Activated naive CD8-positive, alpha-beta T cell treated with anti-CD3 and anti-CD28 coated beads for 36 hours (primary cell): ENCODE measurements around the gene DUSP16. TPM values are rescaled to one million over a fixed set of nuclear protein-coding genes. Genes with fewer than 3 reads are reported as not detected.

Source experiments
- DNase-seq: peaks from one replicate; pipeline ENCODE4 v3.0.0; 2021
- H3K27ac Mint-ChIP-seq: one replicate; pipeline ENCODE4 v1.8.0; 2022; ENCODE audit warnings: mild to moderate bottlenecking, moderate library complexity, mixed read lengths
- H3K27me3 Mint-ChIP-seq: one replicate; pipeline ENCODE4 v1.8.0; 2022; ENCODE audit warnings: mild to moderate bottlenecking, mixed read lengths
- H3K36me3 Mint-ChIP-seq: one replicate; pipeline ENCODE4 v1.8.0; 2021; ENCODE audit warnings: mild to moderate bottlenecking, mixed read lengths
- H3K4me1 Mint-ChIP-seq: one replicate; pipeline ENCODE4 v1.8.0; 2021; ENCODE audit warnings: mixed read lengths
- H3K4me3 Mint-ChIP-seq: one replicate; pipeline ENCODE4 v1.8.0; 2022; ENCODE audit warnings: mild to moderate bottlenecking, moderate library complexity, mixed read lengths
- H3K9me3 Mint-ChIP-seq: one replicate; pipeline ENCODE4 v1.8.0; 2022; ENCODE audit warnings: mixed read lengths
- total RNA-seq, 2 experiments: library from RNA; stranded (reverse); gene quantifications; one replicate each; pipeline ENCODE4 v1.2.3, GENCODE V29; 2021

The DUSP16 gene
- total RNA-seq, 2 experiments from 2014 or later = 21.6 to 24.4 TPM

DNA sequence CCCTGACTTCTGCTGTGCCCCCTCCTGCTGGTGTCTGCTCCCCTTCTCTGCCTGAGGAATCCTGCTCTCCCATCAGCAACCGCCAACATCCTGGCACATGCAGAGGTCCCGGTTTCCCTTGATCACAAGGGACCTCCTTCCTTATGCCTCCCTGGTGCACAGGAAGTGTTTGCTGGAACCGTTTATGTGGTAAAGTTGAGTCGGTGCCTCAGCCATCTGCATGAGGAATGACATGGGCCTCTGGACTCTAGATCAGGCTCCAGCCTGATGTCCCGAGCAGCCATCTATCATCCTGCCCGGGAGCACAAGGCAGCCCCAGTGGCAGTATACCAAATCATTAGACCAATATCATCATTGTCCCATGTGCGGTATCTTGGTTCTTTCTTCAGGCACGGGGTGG is 115.4 kb downstream of the DUSP16 start:
- H3K4me3 Mint-ChIP-seq = no peak overlapping the region
- no peaks in the 10 kb centered on the region for H3K9me3 Mint-ChIP-seq
- peaks cover 9% of the 10 kb centered on the region for H3K36me3 Mint-ChIP-seq
- H3K27ac Mint-ChIP-seq = no peak overlapping the region
- no peak for DNase-seq
- peaks cover 26% of the 10 kb centered on the region for H3K4me1 Mint-ChIP-seq
- H3K27me3 Mint-ChIP-seq = no peaks in the 10 kb centered on the region

DNA sequence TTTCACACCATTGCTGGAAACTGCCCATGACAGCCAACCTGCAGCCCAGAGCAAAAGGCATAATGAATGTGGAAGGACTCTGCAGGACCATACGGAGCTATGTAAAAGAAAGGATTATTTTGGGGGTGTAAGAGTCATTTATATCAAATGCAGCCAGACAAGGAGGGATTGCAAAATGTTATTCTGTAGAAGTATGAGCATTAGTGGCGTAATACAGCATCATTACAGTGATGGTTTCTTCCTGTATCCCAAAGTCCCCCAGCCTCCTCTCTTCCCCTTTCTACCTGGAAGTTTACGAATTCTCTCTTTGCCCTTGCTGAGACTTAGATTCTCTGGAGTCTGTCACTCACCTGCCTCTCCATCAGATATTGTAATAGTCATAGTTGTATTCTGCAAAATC is 115.9 kb downstream of the DUSP16 start:
- Mint-ChIP-seq H3K4me3 (no peak overlapping the region), H3K4me1 (peaks cover 30% of the 10 kb centered on the region), H3K27me3 (no peaks in the 10 kb centered on the region), H3K9me3 (no peaks in the 10 kb centered on the region), H3K36me3 (peaks cover 11% of the 10 kb centered on the region), H3K27ac (no peak overlapping the region)
- no peak for DNase-seq

DNA sequence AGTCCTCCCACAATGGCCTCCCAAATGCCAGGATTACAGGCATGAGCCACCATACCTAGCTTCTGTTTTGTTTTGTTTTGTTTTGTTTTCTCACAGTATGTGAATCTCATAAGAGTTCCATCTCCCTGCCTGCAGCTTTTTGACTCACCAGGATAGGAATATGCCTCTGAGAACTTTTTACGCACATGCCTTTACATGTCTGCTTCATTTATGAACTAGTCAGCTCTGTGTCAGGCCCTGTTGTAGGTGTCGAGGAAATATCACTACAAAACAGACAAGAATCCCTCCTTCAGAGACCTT is 116.8 kb downstream of the DUSP16 start:
- Mint-ChIP-seq H3K27ac (no peak overlapping the region), H3K9me3 (no peaks in the 10 kb centered on the region), H3K4me1 (peaks cover 40% of the 10 kb centered on the region), H3K27me3 (no peaks in the 10 kb centered on the region), H3K4me3 (no peak overlapping the region), H3K36me3 (peaks cover 12% of the 10 kb centered on the region)
- no peak for DNase-seq

DNA sequence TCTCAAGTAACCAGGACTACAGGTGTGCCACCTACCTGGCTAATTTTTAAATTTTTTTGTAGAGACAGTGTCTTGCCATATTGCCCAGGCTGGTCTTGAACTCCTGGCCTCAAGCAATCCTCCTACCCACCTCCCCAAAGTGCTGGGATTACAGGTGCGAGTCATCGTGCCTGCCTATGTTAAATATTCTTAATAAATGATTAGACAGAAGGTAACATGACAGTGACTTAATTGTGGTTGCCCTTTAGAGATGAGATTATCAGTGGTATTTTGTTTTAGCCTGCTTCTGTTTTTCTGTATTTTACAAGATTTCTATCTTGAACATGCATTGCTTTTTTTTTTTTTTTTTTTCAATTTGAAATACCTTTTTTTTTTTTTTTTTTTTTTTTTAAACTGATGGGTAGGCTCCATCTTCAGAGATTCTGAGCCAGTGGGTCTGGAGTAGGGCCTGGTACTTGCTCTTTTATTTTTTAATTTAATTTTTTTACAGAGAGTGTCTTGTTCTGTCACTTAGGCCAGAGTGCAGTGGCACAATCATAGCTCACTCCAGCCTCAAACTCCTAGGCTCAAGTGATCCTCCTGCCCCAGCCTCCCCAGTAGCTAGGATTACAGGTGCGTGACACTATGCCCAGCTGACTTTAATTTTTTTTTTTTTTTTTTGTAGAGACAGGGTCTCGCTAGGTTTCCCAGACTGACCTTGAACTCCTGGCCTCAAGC is 117.3 kb downstream of the DUSP16 start:
- H3K27ac Mint-ChIP-seq = no peak overlapping the region
- no peak overlapping the region for H3K4me3 Mint-ChIP-seq
- no peaks in the 10 kb centered on the region for H3K9me3 Mint-ChIP-seq
- H3K4me1 Mint-ChIP-seq = peaks cover 45% of the 10 kb centered on the region
- H3K27me3 Mint-ChIP-seq = no peaks in the 10 kb centered on the region
- H3K36me3 Mint-ChIP-seq = peaks cover 17% of the 10 kb centered on the region
- DNase-seq = no peak

DNA sequence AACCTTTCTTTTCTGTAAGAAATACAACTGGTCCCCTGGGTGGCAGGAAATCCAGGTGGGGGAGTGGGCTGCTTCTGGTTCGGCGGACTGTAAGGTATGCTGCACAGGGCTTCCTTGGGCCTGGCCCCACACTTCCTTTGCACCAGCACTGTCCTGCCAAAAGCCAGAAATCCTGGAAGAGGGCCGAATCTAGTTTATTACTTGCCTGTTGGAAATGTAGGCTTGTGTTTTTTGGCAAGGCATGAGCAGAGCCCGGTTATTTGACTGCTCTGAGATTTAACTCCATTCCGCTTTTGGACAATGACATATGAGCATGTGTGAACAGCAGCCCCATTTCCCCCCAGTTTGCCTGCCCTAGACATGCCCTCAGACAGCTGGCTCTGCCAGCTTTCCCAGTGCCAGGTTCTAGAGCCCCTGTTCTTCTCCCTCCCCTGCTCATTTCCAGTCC is 119.2 kb downstream of the DUSP16 start:
- Mint-ChIP-seq H3K9me3 (no peaks in the 10 kb centered on the region), H3K36me3 (peaks cover 26% of the 10 kb centered on the region), H3K4me3 (no peak overlapping the region), H3K4me1 (peaks cover 56% of the 10 kb centered on the region), H3K27me3 (no peaks in the 10 kb centered on the region), H3K27ac (peak overlapping the region; percentile 93)
- no peak for DNase-seq

DNA sequence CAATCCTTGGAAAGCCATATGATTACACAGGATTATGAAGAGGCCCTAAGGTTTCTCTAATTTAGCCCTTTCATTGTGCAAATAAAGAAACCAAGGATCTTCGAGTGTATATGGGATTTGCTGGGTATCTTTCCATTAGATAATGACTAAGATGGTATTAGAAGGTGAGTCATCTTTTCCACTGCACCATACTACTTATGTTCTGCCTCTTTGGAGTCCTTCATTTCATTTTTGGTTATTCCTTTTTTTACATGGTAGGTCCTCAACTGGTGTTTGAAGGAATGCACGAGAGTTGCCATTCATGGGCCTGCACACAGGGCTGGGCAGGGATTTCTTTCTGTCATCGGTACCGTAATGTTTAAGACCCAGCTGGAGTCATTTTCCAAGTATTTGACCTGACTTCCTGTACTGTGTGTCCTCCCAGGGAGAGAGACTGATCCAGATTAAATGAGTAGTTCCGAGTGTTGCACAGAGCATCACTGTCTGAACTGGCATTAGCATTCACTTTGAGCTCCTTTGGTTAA is 120.1 kb downstream of the DUSP16 start:
- no peaks in the 10 kb centered on the region for H3K27me3 Mint-ChIP-seq
- peaks cover 33% of the 10 kb centered on the region for H3K36me3 Mint-ChIP-seq
- peak overlapping the region; percentile 93 for H3K27ac Mint-ChIP-seq
- peak overlapping the region; percentile 36 for H3K4me3 Mint-ChIP-seq
- H3K4me1 Mint-ChIP-seq = peaks cover 56% of the 10 kb centered on the region
- no peak for DNase-seq
- no peaks in the 10 kb centered on the region for H3K9me3 Mint-ChIP-seq

DNA sequence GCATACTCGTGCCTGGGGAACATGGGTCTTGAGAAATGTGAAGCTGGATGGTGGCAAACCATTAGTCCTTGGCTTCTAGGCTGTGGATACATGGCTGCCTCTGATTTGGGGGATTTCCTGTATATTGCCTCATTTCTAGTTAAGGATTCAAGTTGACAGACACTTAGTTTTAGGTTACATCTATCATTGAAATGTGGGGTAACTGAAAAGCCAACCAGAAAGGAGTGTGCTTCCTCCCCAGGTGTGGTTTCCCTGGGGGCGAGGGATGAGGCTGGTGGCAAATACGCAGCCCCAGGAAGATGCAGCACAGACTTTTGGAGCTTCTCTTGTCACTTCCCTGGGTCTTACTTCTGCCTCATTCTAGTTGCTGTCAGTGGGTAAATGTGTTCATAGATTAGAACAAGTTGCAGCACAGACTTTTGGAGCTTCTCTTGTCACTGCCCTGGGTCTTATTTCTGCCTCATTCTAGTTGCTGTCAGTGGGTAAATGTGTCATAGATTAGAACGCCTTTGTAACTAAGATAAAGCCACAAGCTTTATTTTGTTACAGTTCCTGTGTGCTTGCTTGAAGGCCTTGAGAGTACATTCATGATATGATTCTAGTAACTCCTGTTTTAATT is 120.7 kb downstream of the DUSP16 start:
- H3K4me3 Mint-ChIP-seq = peak overlapping the region; percentile 36

DNA sequence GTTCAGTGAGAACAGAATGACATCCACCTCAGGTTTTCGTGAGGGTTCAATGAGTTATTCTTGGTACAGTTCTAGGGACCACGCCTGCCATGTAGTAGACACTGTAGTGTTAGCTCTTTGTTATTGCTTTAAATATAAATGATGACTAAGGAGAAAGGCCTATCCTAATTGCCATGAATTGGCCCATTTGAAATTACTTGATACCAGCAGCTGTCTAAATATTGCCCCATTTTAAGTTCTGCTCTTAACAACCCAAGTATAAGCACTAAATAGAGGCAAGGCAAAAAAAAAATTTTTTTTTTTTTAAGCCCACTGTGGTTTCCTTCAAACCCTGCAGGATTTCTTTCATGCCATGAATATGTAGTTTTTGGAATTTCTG is 121.2 kb downstream of the DUSP16 start:
- Mint-ChIP-seq H3K4me1 (peaks cover 61% of the 10 kb centered on the region), H3K4me3 (no peak overlapping the region), H3K27ac (peak overlapping the region; percentile 93), H3K36me3 (peaks cover 41% of the 10 kb centered on the region), H3K9me3 (peaks cover 7% of the 10 kb centered on the region), H3K27me3 (no peaks in the 10 kb centered on the region)
- no peak for DNase-seq

More for the DNA sequence above, 120.7 kb downstream of the DUSP16 start:
- peak; percentile 53 for DNase-seq
- H3K9me3 Mint-ChIP-seq = peaks cover 5% of the 10 kb centered on the region
- no peaks in the 10 kb centered on the region for H3K27me3 Mint-ChIP-seq
- H3K4me1 Mint-ChIP-seq = peaks cover 60% of the 10 kb centered on the region
- H3K27ac Mint-ChIP-seq = peak overlapping the region; percentile 93
- peaks cover 38% of the 10 kb centered on the region for H3K36me3 Mint-ChIP-seq

DNA sequence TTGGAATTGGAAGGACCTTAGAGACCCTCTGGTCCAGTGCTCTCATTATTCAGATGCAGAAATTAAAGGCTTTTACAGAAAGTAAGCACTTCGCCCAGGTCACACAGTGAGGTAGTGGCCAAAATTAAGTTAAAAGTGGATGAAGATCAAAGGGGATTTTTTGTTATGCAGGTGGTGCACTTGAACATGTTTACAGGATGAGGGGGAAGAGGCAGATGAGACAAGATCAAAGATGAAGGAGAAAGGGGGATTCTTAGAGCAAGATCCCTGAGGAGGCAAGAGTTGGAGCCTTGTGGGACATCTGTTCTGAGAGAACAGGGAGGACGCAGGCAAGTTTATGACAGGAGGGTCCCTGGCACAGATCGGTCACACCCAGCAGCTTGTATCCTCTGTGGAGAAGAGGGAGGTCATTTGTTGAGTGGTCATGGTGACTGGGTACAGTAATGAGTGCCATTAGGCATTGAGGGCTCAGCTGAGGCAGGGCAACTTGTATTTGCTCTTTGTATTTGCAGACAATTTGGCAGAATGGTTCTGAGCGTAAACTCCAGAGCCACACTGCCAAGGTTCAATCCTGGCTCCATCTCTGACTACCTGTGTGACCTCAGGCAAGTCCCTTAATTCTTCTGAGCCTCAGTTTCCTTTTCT is 121.8 kb downstream of the DUSP16 start:
- DNase-seq = no peak
- peaks cover 59% of the 10 kb centered on the region for H3K4me1 Mint-ChIP-seq
- no peak overlapping the region for H3K4me3 Mint-ChIP-seq
- H3K9me3 Mint-ChIP-seq = peaks cover 7% of the 10 kb centered on the region
- H3K36me3 Mint-ChIP-seq = peaks cover 46% of the 10 kb centered on the region
- H3K27ac Mint-ChIP-seq = peak overlapping the region; percentile 93
- H3K27me3 Mint-ChIP-seq = no peaks in the 10 kb centered on the region

DNA sequence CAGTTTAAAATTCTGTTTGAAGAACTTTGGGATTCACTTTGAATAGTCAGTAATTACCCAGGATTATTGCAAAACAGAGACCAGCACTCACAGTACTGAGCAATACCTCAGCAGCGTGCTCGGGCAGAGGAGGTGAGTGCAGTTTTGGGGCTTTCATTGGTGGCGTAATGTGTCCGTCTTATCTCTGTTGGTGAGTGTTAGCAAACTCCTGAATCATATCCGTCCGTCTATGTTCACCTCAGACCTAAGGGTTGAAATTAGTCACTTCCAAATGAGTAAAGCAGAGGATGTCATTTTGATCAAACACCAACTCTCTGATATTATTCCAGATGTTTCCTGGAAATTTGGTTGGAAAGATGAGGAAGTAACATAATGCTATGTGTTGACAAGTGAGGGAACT is 123.0 kb downstream of the DUSP16 start:
- Mint-ChIP-seq H3K27ac (peak overlapping the region; percentile 93), H3K4me3 (no peak overlapping the region), H3K27me3 (no peaks in the 10 kb centered on the region), H3K36me3 (peaks cover 51% of the 10 kb centered on the region), H3K4me1 (peaks cover 58% of the 10 kb centered on the region), H3K9me3 (peaks cover 7% of the 10 kb centered on the region)
- DNase-seq = peak; percentile 22

DNA sequence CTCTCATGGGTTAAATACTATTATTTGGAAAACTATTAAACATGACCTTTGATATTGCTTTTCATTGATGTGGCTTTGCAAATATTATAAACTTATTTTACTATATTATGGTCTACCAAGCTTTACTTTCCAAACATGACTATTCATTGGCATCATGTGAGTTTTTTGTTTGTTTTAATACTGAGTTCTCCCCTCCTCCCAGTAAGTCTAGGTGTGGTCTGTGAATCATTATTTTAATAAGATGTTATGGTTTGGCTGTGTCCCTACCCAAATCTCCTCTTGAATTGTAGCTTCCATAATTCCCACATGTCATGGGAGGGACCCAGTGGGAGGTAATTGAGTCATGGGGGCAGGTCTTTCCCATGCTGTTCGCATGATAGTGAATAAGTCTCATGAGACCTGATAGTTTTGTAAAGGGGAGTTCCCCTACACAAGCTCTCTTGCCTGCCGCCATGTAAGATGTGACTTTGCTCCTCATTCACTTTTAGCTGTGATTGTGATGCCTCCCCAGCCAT is 125.8 kb downstream of the DUSP16 start:
- Mint-ChIP-seq H3K4me3 (no peak overlapping the region), H3K4me1 (peaks cover 40% of the 10 kb centered on the region), H3K9me3 (peaks cover 7% of the 10 kb centered on the region), H3K27ac (no peak overlapping the region), H3K36me3 (peaks cover 44% of the 10 kb centered on the region), H3K27me3 (no peaks in the 10 kb centered on the region)
- DNase-seq = no peak

DNA sequence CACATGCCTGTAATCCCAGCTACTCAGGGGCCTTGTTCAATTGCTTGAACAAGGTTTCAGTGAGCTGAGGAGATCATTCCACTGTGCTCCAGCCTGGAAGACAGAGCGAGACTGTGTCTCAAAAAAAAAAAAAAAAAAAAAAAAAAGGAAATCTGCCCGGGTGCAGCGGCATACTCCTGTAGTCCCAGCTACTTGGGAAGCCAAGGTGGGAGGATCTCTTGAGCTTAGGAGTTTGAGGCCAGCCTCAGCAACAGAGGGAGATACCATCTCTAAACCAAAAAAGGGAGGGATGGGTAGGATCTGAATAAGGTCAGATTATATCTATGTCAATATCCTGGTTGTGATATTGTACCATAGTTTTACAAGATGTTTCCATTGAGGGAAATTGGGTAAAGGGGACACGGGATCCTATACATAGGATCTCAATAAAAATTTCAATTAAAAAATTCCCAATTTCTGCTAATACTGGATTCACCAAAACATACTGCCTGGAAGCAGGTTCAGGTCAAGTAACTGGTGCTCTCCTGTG is 129.4 kb downstream of the DUSP16 start:
- Mint-ChIP-seq H3K4me3 (no peak overlapping the region), H3K27me3 (no peaks in the 10 kb centered on the region), H3K27ac (no peak overlapping the region), H3K9me3 (peaks cover 7% of the 10 kb centered on the region), H3K4me1 (peaks cover 23% of the 10 kb centered on the region), H3K36me3 (peaks cover 27% of the 10 kb centered on the region)
- DNase-seq = no peak

DNA sequence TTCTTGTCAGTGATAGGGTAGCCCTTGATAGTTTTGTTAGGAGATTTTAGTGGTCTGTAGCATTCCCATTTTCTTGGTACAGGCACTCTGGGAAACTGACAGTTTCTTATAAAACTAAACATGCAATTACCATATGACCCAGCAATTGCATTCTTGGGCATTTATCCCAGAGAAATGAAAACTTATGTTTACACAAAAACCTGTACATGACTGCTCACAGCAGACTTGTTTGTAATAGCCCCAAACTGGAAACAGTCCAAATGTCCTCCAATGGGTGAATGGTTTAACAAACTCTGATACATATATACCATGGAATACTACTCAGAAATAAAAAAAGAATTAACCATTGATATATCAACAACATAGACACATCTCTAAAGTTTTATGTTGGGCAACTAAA is 130.3 kb downstream of the DUSP16 start:
- no peak overlapping the region for H3K4me3 Mint-ChIP-seq
- H3K27me3 Mint-ChIP-seq = no peaks in the 10 kb centered on the region
- peaks cover 19% of the 10 kb centered on the region for H3K36me3 Mint-ChIP-seq
- H3K4me1 Mint-ChIP-seq = peaks cover 27% of the 10 kb centered on the region
- H3K9me3 Mint-ChIP-seq = peaks cover 6% of the 10 kb centered on the region
- H3K27ac Mint-ChIP-seq = no peak overlapping the region
- DNase-seq = no peak

DNA sequence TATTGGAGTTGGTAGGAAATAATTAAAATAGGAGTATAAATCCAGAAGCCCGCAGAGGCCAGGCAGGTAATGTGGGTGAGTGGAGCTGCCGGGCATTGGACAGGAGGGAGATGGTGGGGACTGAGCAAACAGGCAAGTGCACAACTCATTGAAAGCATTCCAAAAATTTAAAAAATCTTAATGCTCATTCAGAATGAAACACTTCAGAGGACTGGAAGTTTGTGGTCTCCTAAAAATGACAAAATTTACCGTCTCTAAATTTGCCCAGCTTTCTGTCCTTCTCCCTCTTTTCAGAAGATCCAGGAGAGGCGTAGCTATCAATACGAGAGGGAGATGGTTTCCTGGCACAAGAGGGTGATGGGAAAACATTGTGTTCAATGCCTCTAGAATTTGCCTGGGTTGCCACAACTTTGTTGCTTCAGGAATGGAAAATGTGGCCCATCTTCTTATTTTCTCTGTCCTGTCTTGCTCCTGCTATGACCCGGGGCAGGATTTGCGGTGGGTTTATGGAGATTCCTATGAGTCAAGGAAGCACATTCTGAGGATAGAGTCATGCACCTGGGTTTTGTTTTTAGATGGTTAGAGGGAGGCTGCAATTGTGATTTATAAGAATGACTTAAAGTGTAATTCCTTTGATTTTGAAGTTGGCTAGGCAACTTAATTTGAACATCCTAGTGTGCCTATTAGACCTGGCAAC is 133.6 kb downstream of the DUSP16 start:
- Mint-ChIP-seq H3K27ac (no peak overlapping the region), H3K27me3 (no peaks in the 10 kb centered on the region), H3K4me1 (peaks cover 29% of the 10 kb centered on the region), H3K36me3 (peaks cover 19% of the 10 kb centered on the region), H3K4me3 (no peak overlapping the region), H3K9me3 (peaks cover 3% of the 10 kb centered on the region)
- no peak for DNase-seq

DNA sequence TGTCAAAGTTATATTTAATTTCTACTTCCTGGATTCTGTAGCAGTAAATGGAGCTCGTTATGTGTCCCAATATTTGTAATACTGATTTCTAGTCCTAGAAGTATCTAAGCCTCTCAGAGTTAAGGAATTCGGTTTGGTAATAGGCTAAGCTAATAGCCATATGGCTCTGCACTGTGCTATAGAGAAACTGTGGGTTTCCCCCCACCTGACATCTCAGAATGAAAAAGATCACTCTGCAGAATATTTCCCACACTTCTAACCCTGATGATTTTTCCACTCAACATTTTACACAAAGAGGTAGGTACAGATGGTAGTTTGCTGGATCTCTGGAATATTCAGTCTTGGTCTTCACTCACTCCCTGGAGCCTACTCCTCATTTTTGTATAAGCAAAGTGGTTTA is 134.6 kb downstream of the DUSP16 start:
- H3K4me1 Mint-ChIP-seq = peaks cover 27% of the 10 kb centered on the region
- no peak overlapping the region for H3K27ac Mint-ChIP-seq
- DNase-seq = no peak
- peaks cover 27% of the 10 kb centered on the region for H3K36me3 Mint-ChIP-seq
- peaks cover 11% of the 10 kb centered on the region for H3K9me3 Mint-ChIP-seq
- H3K27me3 Mint-ChIP-seq = no peaks in the 10 kb centered on the region
- no peak overlapping the region for H3K4me3 Mint-ChIP-seq
